AG04450 (cell line): ENCODE measurements around the gene CDON. TPM values are rescaled to one million over a fixed set of nuclear protein-coding genes. Genes with fewer than 3 reads are reported as not detected.

ENCODE experiments used
- CTCF ChIA-PET: fragments of 300-600, 350-600 bp; formaldehyde crosslinking; extraction: SDS; loops from one replicate; lab custom pipeline; 2022; ENCODE audit warnings: antibody characterized with exemption, inconsistent platforms; lab: Charles Lee
- POLR2A ChIA-PET: fragments of 350-600 bp; formaldehyde crosslinking; extraction: SDS; loops from one replicate; lab custom pipeline; 2021; ENCODE audit warnings: antibody characterized with exemption, inconsistent platforms; lab: Yijun Ruan, JAX
- DNase-seq: peaks from one replicate; pipeline ENCODE4 v3.0.0-alpha.2; 2011; ENCODE audit warnings: low read depth, low spot score
- H3K27ac ChIP-seq: one replicate; pipeline ENCODE4 v1.5.1; 2012; ENCODE audit warnings: low read depth, low read length, control low read depth
- H3K27me3 ChIP-seq: one replicate; pipeline ENCODE4 v1.6.0; 2012; ENCODE audit warnings: low read length; ENCODE audit not compliant: control insufficient read depth, insufficient read depth
- H3K4me3 ChIP-seq: 2 replicates; pipeline ENCODE4 v1.5.1; 2011; ENCODE audit warnings: mild to moderate bottlenecking, low read depth, low read length, control low read depth
- H3K9me3 ChIP-seq: 2 replicates; pipeline ENCODE4 v1.5.1; 2012; ENCODE audit warnings: low read length; ENCODE audit not compliant: control insufficient read depth, insufficient read depth
- CTCF ChIP-seq: IDR thresholded peaks from 2 replicates; pipeline ENCODE4 v1.5.1; 2011; ENCODE audit warnings: low read depth, low read length, control low read depth, inconsistent platforms
- polyA plus RNA-seq: library from polyadenylated mRNA; depleted of rRNA; stranded (reverse); fragments of >200 nt; gene quantifications from 2 replicates; pipeline ENCODE4 v1.2.3, GENCODE V29; 2011

CDON gene
- polyA plus RNA-seq, 1 experiment: 4.0 TPM

- Histone ChIP-seq H3K4me3 (no peak overlapping the region), H3K27ac (no peak overlapping the region), H3K9me3 (no peaks in the 10 kb centered on the region), H3K27me3 (peaks cover 28% of the 10 kb centered on the region)
- DNase-seq: no peak
- ChIA-PET CTCF (interaction anchor here (0.6 kb wide), 1 partner anchor 99 kb away, joined by 3 read pairs; no protein-coding TSS in a partner anchor), POLR2A (no interaction called here)
- no peak for TF ChIP-seq CTCF
Measured at GRCh38 chr11:126095745-126096144, 33.1 kb upstream of the CDON start.

GRCh38 chr11:126090452-126090851 is 27.8 kb upstream of the CDON start:
- H3K9me3 ChIP-seq: no peaks in the 10 kb centered on the region
- no peak overlapping the region for H3K4me3 ChIP-seq
- ChIA-PET CTCF (no interaction called here), POLR2A (no interaction called here)
- TF ChIP-seq CTCF: no peak
- no peak for DNase-seq
- H3K27me3 ChIP-seq: peaks cover 20% of the 10 kb centered on the region
- no peak overlapping the region for H3K27ac ChIP-seq

GRCh38 chr11:126088999-126089398 is 26.3 kb upstream of the CDON start:
- Histone ChIP-seq H3K4me3 (no peak overlapping the region), H3K27me3 (peaks cover 15% of the 10 kb centered on the region), H3K9me3 (no peaks in the 10 kb centered on the region), H3K27ac (no peak overlapping the region)
- ChIA-PET POLR2A (no interaction called here), CTCF (interaction anchor here (0.9 kb wide), 1 partner anchor 165 kb away, joined by 3 read pairs; no protein-coding TSS in a partner anchor)
- no peak for DNase-seq
- no peak for TF ChIP-seq CTCF

GRCh38 chr11:126086248-126086647 is 23.6 kb upstream of the CDON start:
- H3K27me3 ChIP-seq: peaks cover 23% of the 10 kb centered on the region
- H3K27ac ChIP-seq: no peak overlapping the region
- ChIA-PET POLR2A (no interaction called here), CTCF (no interaction called here)
- TF ChIP-seq CTCF: no peak
- H3K9me3 ChIP-seq: no peaks in the 10 kb centered on the region
- no peak for DNase-seq
- H3K4me3 ChIP-seq: no peak overlapping the region

- POLR2A ChIA-PET: no interaction called here
- no peak for TF ChIP-seq CTCF
- Histone ChIP-seq H3K27ac (no peak overlapping the region), H3K9me3 (no peaks in the 10 kb centered on the region), H3K4me3 (no peak overlapping the region), H3K27me3 (peaks cover 25% of the 10 kb centered on the region)
- DNase-seq: no peak
- CTCF ChIA-PET: no interaction called here
Measured at GRCh38 chr11:126084608-126084912, 21.9 kb upstream of the CDON start.
